ENCODE data around the gene SNAP47. TPM values are rescaled to one million over a fixed set of nuclear protein-coding genes. Genes with fewer than 3 reads are reported as not detected.

The SNAP47 gene
- total RNA-seq, 1 donor from 2014 or later, result 59.0 TPM

DNA sequence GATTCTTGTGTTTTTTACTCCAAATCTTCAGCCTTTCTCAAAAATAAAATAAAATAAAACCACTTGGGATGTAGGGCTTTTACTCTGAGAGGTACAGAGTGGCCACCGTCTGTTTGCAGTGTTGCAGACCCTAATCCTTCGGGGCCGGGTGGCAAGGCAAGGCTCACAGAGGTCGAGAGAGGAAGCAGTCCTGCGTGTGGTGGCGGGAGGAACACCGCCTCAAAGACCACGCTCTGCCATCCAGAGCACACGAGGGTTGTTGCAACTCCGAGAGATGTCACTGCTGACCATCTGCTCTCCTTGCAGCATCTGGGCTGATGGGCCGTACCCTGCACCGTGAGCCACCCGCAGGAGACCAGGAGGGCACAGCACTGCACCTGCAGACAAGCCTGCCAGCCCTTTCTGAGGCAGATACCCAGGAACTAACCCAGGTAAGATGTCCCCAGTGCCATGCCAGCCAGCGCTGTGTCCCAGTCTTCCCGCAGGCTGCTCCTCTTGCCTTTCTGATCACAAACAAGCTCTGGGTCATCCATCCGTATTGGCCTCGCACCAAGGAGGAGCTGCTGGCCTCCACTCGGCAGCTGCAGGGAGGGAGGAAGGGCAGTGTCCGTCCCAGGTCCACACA, 31.5 kb downstream of the SNAP47 start:
- no peak for TF ChIP-seq CTCF (IDR thresholded peaks at IDR 0.05; ENCODE audit: insufficient read depth, low read length, severe bottlenecking)
- FAIRE-seq, result no peak
- DNase-seq (ENCODE audit: low read depth), result no peak
- peaks cover 8% of the 10 kb centered on the region for H3K36me3 ChIP-seq (ENCODE audit: control insufficient read depth, insufficient read depth, low read length)
- H3K27me3 ChIP-seq (ENCODE audit: control insufficient read depth, insufficient read depth, low read length), result no peaks in the 10 kb centered on the region
- no peak overlapping the region for H3K4me3 ChIP-seq (ENCODE audit: low read depth, low read length)

DNA sequence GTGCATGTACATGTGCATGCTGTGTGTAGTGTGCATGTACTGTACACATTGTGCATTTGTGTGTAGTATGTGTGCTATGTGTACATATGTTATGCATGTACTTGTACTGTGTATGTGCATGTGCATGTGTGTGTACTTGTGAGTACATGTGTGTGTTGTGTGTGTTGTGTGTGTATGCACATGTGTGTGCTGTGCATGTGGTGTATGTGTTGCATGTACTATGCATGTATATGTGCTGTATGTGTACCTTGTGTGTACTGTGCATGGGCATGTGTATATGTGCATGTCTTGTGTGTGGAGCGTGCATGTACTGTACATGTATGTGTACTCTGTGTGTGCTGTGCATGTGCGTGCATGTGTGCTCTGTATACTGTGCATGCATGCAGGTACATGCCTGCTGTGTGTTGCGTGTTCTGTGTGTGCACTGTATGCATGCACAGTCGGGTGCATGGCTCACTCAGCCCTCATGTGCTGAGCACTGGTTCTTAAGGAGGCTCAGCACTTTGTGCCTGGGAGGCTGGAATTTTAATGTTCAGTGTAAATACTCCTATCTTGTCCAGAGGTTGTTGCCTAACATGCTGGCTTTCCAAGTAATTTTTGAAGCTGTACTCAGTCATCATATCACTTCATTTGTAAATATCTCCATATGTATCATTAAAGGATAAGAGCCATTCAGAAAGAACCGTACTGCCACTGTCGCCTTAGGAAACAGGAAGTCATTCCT, 32.3 kb downstream of the SNAP47 start:
- Histone ChIP-seq H3K27me3 (ENCODE audit: control insufficient read depth, insufficient read depth, low read length) (no peaks in the 10 kb centered on the region), H3K4me3 (ENCODE audit: low read depth, low read length) (no peak overlapping the region), H3K36me3 (ENCODE audit: control insufficient read depth, insufficient read depth, low read length) (peaks cover 7% of the 10 kb centered on the region)
- TF ChIP-seq CTCF (IDR thresholded peaks at IDR 0.05; ENCODE audit: insufficient read depth, low read length, severe bottlenecking), result no peak
- DNase-seq (ENCODE audit: low read depth) (no peak), FAIRE-seq (peak; percentile 99)

DNA sequence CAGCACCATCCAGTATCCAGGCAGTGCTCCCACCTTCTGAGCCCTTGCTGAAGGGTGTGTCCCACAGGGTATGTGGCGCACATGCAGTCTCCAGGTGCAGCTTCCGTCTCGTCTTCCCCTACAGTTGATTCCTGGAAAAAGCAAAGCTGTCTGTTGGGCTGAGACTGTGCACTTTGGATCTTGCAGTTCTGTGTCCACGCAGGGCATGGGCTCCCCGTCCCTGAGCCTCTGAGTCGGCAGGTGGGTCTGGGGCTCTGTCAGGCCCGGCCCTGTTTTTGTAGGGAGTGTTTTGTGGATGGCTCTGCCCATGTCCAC, 32.8 kb downstream of the SNAP47 start:
- FAIRE-seq (no peak), DNase-seq (ENCODE audit: low read depth) (no peak)
- peaks cover 7% of the 10 kb centered on the region for H3K36me3 ChIP-seq (ENCODE audit: control insufficient read depth, insufficient read depth, low read length)

DNA sequence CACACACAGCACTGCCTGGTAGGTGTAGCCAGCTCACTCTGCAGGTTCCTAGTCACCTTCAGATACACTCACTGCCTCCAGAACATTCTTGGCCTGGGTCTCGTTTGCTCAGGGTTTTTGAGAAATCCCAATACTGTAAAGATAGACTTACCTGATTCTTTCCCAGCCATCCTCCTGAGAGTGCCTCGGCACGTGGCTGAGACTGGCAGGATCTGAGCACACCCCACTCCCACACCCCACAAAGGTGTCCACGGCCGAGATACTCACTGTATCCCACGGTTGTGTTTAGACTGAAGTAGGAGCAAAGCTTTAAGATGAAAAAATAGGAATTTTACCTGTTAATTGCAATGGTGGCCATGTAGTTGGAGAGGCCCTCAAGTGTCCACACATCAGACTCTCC, 33.4 kb downstream of the SNAP47 start:
- Histone ChIP-seq H3K4me3 (ENCODE audit: low read depth, low read length) (no peak overlapping the region), H3K27me3 (ENCODE audit: control insufficient read depth, insufficient read depth, low read length) (no peaks in the 10 kb centered on the region), H3K36me3 (ENCODE audit: control insufficient read depth, insufficient read depth, low read length) (peaks cover 8% of the 10 kb centered on the region)
- FAIRE-seq (no peak), DNase-seq (ENCODE audit: low read depth) (no peak)
- no peak for TF ChIP-seq CTCF (IDR thresholded peaks at IDR 0.05; ENCODE audit: insufficient read depth, low read length, severe bottlenecking)

More for the DNA sequence above, 32.8 kb downstream of the SNAP47 start:
- no peak for TF ChIP-seq CTCF (IDR thresholded peaks at IDR 0.05; ENCODE audit: insufficient read depth, low read length, severe bottlenecking)
- Histone ChIP-seq H3K4me3 (ENCODE audit: low read depth, low read length) (no peak overlapping the region), H3K27me3 (ENCODE audit: control insufficient read depth, insufficient read depth, low read length) (no peaks in the 10 kb centered on the region)

- H3K36me3 ChIP-seq (ENCODE audit: control insufficient read depth, insufficient read depth, low read length), result peaks cover 9% of the 10 kb centered on the region
- FAIRE-seq (no peak), DNase-seq (ENCODE audit: low read depth) (no peak)
- H3K27me3 ChIP-seq (ENCODE audit: control insufficient read depth, insufficient read depth, low read length), result no peaks in the 10 kb centered on the region
- no peak overlapping the region for H3K4me3 ChIP-seq (ENCODE audit: low read depth, low read length)
- TF ChIP-seq CTCF (IDR thresholded peaks at IDR 0.05; ENCODE audit: insufficient read depth, low read length, severe bottlenecking), result no peak
Observed at GRCh38 chr1:227769047-227769935, 34.1 kb downstream of the SNAP47 start.
